Naive B cell (primary cell): ENCODE data around the gene RAD51B. TPM values are rescaled to one million over a fixed set of nuclear protein-coding genes. Genes with fewer than 3 reads are reported as not detected.
A peak's percentile ranks its signal among the peaks of the same experiment; 100 is the strongest.

Experiments
- ATAC-seq, 2 donors: fragments of 150-1000 bp; cut with Tn5 transposase; 2 replicates each; pipeline ENCODE4 v1.10.0; 2021; ENCODE audit warnings: low read depth in 2 of 2, mild to moderate bottlenecking in 2 of 2, moderate library complexity in 2 of 2
- DNase-seq: peaks from one replicate; pipeline ENCODE4 v3.0.0; 2022
- H3K27ac Mint-ChIP-seq, 6 donors: one replicate each; pipeline ENCODE4 v1.8.0; 2020 to 2022; ENCODE audit warnings: mild to moderate bottlenecking in 6 of 6, mixed read lengths in 6 of 6, moderate library complexity in 5 of 6, inconsistent platforms in 2 of 6
- H3K27me3 Mint-ChIP-seq, 3 donors: one replicate each; pipeline ENCODE4 v1.8.0; 2021 to 2022; ENCODE audit warnings: mixed read lengths in 3 of 3, mild to moderate bottlenecking in 1 of 3
- H3K36me3 Mint-ChIP-seq, 2 donors: one replicate each; pipeline ENCODE4 v1.8.0; 2020 to 2022; ENCODE audit warnings: mixed read lengths in 2 of 2, inconsistent platforms in 1 of 2, mild to moderate bottlenecking in 1 of 2
- H3K4me1 Mint-ChIP-seq, 3 donors: one replicate each; pipeline ENCODE4 v1.8.0; 2020 to 2022; ENCODE audit warnings: mixed read lengths in 3 of 3, inconsistent platforms in 1 of 3, mild to moderate bottlenecking in 1 of 3, moderate library complexity in 1 of 3
- H3K4me3 Mint-ChIP-seq, 8 donors: one replicate each; pipeline ENCODE4 v1.8.0; 2020 to 2022; ENCODE audit warnings: mild to moderate bottlenecking in 8 of 8, mixed read lengths in 8 of 8, moderate library complexity in 8 of 8, inconsistent platforms in 2 of 8
- H3K9me3 Mint-ChIP-seq, 7 donors: one replicate each; pipeline ENCODE4 v1.8.0; 2020 to 2022; ENCODE audit warnings: mixed read lengths in 7 of 7, mild to moderate bottlenecking in 5 of 7, inconsistent platforms in 2 of 7, moderate library complexity in 1 of 7
- polyA plus RNA-seq, 6 donors: library from polyadenylated mRNA; unstranded; fragments of 300-500 nt; fragmentation: Illumina TruSeq; gene quantifications; one replicate each; pipeline ENCODE4 v1.2.3, GENCODE V29; 2021; ENCODE audit warnings: low read depth in 6 of 6

Gene RAD51B
- polyA plus RNA-seq, 6 donors from 2014 or later = 27.4 to 37.2 (median 31.8) TPM

DNA sequence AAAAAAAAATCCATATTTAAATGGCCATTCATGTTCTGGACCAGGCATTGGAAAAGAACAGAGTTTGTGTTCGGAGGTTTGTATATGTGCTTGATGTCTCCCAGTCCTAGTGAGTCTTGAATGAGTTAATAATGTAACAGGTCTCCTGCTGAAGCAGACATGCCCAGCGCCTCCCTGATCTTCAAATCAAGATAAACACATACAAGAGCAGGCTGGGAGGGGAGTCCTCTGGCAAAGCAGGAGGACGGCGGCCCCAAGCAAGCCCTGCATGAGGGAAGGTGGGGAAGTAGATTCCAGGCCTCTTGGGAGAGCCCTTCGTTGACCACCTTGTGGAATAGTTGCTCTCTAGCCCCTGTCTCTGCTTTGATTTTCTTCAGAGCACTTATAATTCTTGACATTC is 817.0 kb downstream of the RAD51B start:
- peak overlapping the region in 1 of 6 donors; percentile 54 for H3K27ac Mint-ChIP-seq
- H3K4me1 Mint-ChIP-seq = peaks cover 13 to 21% (median 16%) of the 10 kb centered on the region in 3 donors
- H3K4me3 Mint-ChIP-seq = no peak overlapping the region
- no peak for DNase-seq
- no peaks in the 10 kb centered on the region for H3K27me3 Mint-ChIP-seq
- ATAC-seq = no peak
- peaks cover 6 to 14% (median 10%) of the 10 kb centered on the region in 7 donors for H3K9me3 Mint-ChIP-seq
- peaks cover 5 to 9% of the 10 kb centered on the region in 2 donors for H3K36me3 Mint-ChIP-seq

DNA sequence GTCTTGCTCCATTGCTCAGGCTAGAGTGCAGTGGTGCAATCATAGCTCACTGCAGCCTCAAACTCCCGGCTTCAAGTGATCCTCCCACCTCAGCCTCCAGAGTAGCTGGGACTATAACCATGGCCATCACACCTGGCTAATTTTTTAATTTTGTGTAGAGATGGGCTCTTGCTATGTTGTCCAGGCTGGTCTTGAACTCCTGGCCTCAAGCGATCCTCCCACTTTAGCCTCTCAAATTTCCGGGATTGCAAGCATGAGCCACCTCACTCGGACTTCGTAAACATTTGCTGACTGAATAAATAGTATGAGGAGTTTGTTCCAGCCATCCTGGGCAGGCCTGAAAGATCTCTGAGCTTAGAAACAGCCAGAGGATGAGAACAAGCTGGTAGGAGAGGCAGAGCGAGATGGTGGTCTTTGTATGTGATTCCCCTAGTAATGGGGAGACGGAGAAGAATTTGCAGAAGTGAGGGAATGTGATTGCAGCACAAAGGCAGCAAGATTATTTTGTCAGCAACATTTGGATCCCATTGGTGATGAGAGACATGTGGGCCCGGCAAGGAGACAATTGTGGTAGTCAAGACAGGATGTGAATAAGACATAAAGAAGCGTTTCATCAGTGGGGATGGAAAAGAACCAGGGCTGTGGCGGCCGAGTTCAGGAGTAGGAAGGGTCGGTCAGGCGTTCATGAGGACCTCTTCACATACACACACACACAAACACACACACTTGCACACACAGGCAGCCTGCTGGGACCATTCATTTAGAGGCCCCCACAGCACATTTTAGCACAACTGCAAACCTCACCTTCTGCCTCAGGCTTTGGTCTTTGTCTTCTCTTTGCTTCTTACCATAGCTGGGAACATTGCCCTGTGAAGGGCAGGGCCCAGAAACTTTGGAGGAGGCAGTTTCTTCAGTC is 817.8 kb downstream of the RAD51B start:
- H3K27me3 Mint-ChIP-seq = no peaks in the 10 kb centered on the region
- H3K27ac Mint-ChIP-seq = no peak overlapping the region
- peaks cover 7 to 12% of the 10 kb centered on the region in 2 donors for H3K36me3 Mint-ChIP-seq
- peaks cover 8 to 21% (median 10%) of the 10 kb centered on the region in 3 donors for H3K4me1 Mint-ChIP-seq
- H3K4me3 Mint-ChIP-seq = no peak overlapping the region
- no peak for DNase-seq
- peaks cover 6 to 22% (median 17%) of the 10 kb centered on the region in 7 donors for H3K9me3 Mint-ChIP-seq
- no peak for ATAC-seq

DNA sequence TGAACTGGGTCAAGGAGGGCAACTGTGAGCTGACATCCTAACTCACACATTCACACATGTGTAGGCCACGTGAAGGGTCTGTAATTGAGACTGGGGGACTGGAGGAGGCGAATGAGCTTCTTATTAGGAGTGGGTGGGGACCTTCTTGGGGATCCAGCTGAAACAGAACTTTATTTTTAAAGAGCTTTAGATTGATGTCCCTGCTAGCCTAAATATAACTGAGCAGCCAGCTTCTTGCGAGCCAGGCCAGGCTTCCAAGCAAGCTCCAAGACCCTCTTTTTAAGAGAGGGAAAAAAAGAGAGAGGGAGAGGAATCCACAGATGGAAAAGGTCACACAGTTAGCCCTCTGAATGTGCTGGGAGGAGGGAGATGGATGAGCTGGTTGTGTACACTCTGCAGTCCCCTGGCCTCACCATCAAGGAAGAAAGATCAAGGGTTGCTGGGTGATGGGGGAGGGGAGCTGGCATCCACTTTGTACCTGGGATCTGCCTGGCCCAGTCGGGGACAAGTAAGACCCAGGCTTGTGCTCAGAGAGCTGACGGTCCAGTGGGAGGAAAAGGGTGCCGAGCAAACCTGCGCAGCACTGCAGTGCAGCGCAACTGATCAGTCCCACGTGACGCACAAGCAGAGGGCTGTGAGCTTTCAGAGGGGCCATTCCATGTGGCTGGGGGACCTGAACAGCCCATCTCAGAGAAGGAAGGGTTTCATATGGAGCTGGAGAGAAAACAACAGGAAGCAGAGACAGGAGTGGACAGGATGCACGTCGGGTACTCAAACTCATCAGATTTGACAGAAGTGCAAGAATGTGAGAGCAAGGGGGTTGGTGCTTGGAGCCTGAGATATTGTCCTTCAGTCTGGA is 818.8 kb downstream of the RAD51B start:
- Mint-ChIP-seq H3K4me3 (no peak overlapping the region), H3K27me3 (no peaks in the 10 kb centered on the region), H3K36me3 (peaks cover 17% of the 10 kb centered on the region in 2 donors), H3K27ac (no peak overlapping the region), H3K9me3 (peaks cover 6 to 29% (median 20%) of the 10 kb centered on the region in 7 donors), H3K4me1 (peaks cover 4 to 11% (median 4%) of the 10 kb centered on the region in 3 donors)
- DNase-seq (no peak), ATAC-seq (no peak)

DNA sequence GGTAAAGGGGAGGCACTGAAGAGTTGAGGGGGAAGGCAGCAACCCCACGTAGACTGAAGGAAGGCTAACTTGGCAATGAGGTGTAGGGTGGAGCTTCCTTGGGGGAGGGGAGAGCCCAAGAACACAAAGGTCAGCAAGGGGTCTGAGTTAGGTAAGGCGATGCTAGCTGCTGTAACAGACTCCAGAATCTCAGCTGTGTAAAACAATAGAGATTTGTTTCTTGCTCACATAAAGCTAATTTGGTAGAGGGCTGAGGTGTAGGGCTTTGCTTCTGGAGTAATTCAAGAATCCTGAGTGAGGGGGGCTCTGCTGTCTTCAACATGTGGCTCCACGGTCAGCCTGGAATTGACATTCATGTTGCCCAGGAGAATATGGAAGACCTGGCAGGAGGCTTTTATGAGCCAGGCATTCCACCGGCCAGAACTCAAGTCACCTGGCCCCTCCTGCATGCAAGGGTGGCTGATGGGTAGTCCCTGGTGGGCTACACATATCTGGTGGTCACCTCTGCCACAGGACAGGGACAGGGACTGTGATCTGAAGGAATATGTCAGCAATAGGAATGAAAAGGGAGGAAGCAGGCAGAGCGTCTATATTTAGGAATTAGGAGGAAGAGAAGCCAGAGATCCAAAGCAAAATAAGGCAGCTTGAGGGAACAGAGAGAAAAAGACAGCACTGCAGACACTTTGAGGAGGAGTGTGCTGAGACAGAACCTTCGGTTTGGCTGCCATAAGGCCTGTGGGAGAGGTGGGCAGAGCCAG is 819.6 kb downstream of the RAD51B start:
- Mint-ChIP-seq H3K4me3 (no peak overlapping the region), H3K36me3 (peaks cover 17 to 18% of the 10 kb centered on the region in 2 donors), H3K4me1 (peaks cover 0 to 3% (median 0%) of the 10 kb centered on the region in 3 donors), H3K27ac (no peak overlapping the region), H3K9me3 (peaks cover 6 to 29% (median 22%) of the 10 kb centered on the region in 7 donors), H3K27me3 (no peaks in the 10 kb centered on the region)
- DNase-seq (no peak), ATAC-seq (no peak)

DNA sequence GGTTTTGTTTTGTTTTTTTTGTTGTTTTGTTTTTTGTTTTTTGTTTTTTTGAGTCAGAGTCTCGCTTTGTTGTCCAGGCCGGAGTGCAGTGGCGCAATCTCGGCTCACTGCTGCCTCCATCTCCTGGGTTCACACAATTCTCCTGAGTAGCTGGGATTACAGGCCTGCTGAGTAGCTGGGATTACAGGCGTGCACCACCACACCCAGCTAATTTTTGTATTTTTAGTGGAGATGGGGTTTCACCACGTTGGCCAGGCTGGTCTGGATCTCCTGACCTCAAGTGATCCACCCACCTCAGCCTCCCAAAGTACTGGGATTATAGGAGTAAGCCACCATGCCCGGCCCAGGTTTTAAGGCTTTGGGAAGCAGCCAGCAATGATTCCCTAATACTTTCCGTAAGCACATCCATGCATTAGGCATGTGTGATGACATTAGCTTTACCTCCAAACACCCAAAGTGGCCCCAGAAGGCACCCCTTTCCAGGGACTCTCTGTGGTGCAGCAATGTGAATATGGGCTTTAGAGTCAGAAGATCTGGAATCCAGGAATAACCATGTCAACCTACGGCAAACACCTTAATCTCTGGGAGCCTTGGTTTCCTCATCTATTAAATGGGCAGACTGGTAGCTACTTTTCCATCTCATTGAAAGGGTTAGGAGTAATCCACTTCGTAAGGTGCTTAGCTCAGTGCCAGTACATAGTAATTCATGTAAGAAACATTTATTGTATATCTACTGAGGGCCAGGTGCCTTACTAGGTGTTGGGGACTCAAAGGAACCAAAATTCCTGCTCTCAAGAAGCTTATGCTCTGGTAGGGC is 820.4 kb downstream of the RAD51B start:
- DNase-seq = no peak
- Mint-ChIP-seq H3K4me3 (peak overlapping the region in 1 of 8 donors; percentile 0), H3K36me3 (peaks cover 17 to 18% of the 10 kb centered on the region in 2 donors), H3K9me3 (peaks cover 6 to 29% (median 22%) of the 10 kb centered on the region in 7 donors), H3K27ac (peak overlapping the region in 1 of 6 donors; percentile 11), H3K27me3 (no peaks in the 10 kb centered on the region), H3K4me1 (peaks cover 0 to 2% (median 0%) of the 10 kb centered on the region in 3 donors)
- no peak for ATAC-seq

DNA sequence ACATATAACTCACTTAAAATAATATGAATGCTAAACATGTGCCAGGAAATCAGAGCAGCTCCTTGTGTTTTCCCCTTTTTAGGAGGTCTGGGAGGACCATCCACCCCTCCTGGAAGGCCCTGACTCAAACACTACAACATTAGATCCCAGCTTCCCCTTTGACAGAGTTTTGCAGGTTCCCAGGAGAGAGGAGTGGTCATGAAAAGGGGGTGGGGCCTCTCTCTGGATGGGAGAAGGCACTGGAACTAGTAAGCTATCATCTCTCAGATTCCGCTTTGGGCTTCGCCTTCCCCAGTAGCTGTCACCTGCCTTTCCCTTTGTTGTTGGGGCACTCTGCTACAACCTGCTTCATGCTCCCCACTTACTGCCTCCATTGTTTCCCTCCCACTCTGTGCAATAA is 824.1 kb downstream of the RAD51B start:
- Mint-ChIP-seq H3K9me3 (peaks cover 6 to 29% (median 22%) of the 10 kb centered on the region in 7 donors), H3K27me3 (no peaks in the 10 kb centered on the region), H3K36me3 (peaks cover 17 to 18% of the 10 kb centered on the region in 2 donors), H3K27ac (peak overlapping the region in 3 of 6 donors; percentile 23 to 43 (median 35)), H3K4me1 (peaks cover 0 to 1% (median 0%) of the 10 kb centered on the region in 3 donors), H3K4me3 (no peak overlapping the region)
- DNase-seq (no peak), ATAC-seq (no peak)

DNA sequence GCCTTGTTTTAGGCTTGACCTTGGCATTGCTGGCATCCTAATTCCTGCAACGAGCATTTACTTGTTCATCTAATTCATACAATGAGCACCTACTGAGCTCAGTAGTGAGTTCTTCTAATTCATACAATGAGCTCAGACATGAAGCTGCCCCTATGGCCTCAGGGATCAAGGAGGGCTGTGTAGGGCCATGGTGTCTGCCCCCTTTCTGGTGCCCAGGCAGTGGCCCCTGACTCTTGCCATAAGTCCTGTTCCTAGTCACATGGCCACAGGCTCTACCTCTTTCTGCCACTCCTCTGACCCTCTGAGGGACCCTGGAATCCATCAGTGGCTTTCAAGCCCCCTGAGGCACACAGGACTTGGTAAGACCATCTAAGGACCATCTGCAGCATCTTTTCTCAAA is 824.5 kb downstream of the RAD51B start:
- Mint-ChIP-seq H3K27ac (peak overlapping the region in 5 of 6 donors; percentile 2 to 35 (median 9)), H3K4me3 (no peak overlapping the region), H3K36me3 (peaks cover 17 to 19% of the 10 kb centered on the region in 2 donors), H3K27me3 (no peaks in the 10 kb centered on the region), H3K4me1 (peaks cover 0 to 5% (median 0%) of the 10 kb centered on the region in 3 donors), H3K9me3 (peaks cover 6 to 29% (median 22%) of the 10 kb centered on the region in 7 donors)
- ATAC-seq (no peak), DNase-seq (no peak)

DNA sequence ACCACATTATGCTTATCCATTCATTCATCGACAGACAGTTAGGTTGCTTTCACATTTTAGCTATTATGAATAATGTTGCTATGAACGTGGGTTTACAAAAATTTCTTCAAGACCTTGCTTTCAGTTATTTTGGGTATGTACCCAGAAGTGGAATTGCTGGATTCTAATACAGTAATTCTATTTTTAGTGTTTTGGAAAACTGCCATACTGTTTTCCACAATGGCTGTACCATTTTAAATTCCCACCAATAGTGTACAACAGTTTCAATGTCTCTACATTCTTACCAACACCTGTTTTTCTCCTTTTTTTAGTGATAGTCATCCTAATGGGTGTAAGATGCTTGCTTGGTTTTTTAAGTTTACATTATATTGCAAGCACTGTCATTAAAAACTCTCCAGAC is 825.8 kb downstream of the RAD51B start:
- peaks cover 0 to 5% (median 0%) of the 10 kb centered on the region in 3 donors for H3K4me1 Mint-ChIP-seq
- DNase-seq (no peak), ATAC-seq (no peak)
- no peak overlapping the region for H3K4me3 Mint-ChIP-seq
- H3K9me3 Mint-ChIP-seq = peaks cover 5 to 28% (median 21%) of the 10 kb centered on the region in 7 donors
- H3K27ac Mint-ChIP-seq = no peak overlapping the region
- no peaks in the 10 kb centered on the region for H3K27me3 Mint-ChIP-seq
- H3K36me3 Mint-ChIP-seq = peaks cover 14 to 27% of the 10 kb centered on the region in 2 donors

DNA sequence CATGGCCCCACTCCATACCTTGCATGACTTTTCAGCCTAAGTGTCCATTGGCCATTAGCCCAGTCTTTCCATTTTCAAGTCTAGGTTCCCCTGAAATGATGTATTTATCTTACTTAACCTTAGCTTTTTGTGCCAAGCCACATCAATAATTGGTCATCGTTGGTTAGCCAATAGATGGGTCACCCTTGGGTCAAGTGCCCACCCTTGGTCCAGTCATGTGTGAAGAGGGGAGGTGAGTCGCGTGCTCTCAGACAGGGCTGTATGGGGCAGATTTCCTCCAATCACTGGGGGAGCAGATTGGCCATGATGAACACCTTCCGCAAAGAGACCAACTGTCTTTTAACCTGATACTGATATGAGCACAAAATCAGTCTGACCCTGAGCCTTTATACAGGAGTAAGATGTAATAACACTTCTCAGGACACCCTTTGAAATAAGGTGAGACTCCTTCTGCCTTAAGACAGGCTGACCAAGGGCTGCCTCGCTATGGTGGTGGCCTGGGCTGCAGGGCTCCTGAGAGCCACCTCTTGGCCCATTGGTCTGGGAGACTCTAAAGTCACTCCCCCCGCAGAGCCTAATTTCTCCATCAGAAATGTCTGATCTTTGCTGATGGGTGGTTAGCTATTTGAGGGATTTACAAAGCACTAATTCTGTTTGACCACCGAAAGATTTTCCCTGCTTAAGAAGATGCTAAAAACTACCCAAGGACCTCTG is 830.1 kb downstream of the RAD51B start:
- no peak overlapping the region for H3K4me3 Mint-ChIP-seq
- ATAC-seq = no peak
- peaks cover 16 to 28% (median 26%) of the 10 kb centered on the region in 3 donors for H3K4me1 Mint-ChIP-seq
- no peaks in the 10 kb centered on the region for H3K27me3 Mint-ChIP-seq
- H3K27ac Mint-ChIP-seq = peak overlapping the region in 1 of 6 donors; percentile 36
- peaks cover 16 to 18% of the 10 kb centered on the region in 2 donors for H3K36me3 Mint-ChIP-seq
- H3K9me3 Mint-ChIP-seq = peaks cover 0 to 5% (median 0%) of the 10 kb centered on the region in 7 donors
- DNase-seq = no peak

DNA sequence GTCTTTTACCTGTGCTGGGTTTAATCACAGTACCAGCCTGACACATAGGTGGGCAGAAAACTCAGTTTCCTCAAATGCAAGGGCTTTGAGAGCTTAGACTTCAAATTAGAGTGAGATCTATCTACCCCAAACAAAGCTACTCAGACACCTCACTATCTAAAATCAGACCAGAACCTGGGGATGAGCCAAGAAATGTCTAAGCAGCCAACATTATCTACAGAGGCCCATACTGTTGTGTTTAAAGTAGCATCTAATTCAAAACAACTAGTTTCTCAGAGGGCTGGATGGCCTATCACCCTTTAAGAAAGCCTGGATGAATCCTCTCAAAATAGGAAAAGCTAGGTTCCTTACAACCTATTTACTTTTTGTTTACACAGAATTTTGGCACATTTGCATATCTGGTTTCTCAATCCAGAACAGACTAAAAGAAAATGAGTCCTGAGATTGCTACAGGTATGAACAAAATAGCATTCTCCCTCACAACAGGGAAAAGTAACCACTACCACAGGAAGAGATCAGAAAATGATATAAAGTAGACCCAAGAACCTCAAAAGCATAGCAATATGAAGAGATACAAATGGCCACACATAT is 830.9 kb downstream of the RAD51B start:
- Mint-ChIP-seq H3K9me3 (peaks cover 0 to 5% (median 0%) of the 10 kb centered on the region in 7 donors), H3K27ac (peak overlapping the region in 1 of 6 donors; percentile 43), H3K4me1 (peaks cover 24 to 37% (median 35%) of the 10 kb centered on the region in 3 donors), H3K4me3 (no peak overlapping the region), H3K27me3 (no peaks in the 10 kb centered on the region), H3K36me3 (peaks cover 16 to 18% of the 10 kb centered on the region in 2 donors)
- ATAC-seq = no peak
- DNase-seq = no peak

DNA sequence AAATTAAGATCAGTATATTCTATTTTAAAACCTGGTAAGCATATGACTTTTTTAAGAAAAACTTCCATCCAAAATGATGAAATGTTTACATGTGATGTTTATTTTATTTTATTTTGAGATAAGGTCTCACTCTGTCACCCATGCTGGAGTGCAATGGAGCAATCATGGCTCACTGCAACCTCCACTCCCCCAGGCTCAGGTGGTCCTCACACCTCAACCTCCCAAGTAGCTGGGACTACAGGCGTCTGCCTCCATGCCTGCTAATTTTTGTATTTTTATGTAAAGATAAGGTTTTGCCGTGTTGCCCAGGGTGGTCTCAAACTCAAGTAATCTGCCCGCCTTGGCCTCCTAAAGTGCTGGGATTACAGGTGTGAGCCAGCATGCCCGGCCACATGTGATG is 831.5 kb downstream of the RAD51B start:
- Mint-ChIP-seq H3K4me1 (peaks cover 27 to 43% (median 41%) of the 10 kb centered on the region in 3 donors), H3K27me3 (no peaks in the 10 kb centered on the region), H3K27ac (no peak overlapping the region), H3K4me3 (no peak overlapping the region), H3K9me3 (peaks cover 0 to 5% (median 0%) of the 10 kb centered on the region in 7 donors), H3K36me3 (peaks cover 16 to 18% of the 10 kb centered on the region in 2 donors)
- DNase-seq (no peak), ATAC-seq (no peak)
